GM20000 (cell line): Measurements from ENCODE around the gene RAB31.

Experiments used
- DNase-seq: peaks from one replicate; pipeline ENCODE4 v3.0.0; 2012; ENCODE audit warnings: low spot score
- TF ChIP-seq, protein P1 (sequence below): IDR thresholded peaks from 2 replicates; pipeline ENCODE4 v1.5.1; 2012; ENCODE audit warnings: mild to moderate bottlenecking, control low read depth; ENCODE audit errors: extremely low read depth, missing control alignments

Gene RAB31

DNA sequence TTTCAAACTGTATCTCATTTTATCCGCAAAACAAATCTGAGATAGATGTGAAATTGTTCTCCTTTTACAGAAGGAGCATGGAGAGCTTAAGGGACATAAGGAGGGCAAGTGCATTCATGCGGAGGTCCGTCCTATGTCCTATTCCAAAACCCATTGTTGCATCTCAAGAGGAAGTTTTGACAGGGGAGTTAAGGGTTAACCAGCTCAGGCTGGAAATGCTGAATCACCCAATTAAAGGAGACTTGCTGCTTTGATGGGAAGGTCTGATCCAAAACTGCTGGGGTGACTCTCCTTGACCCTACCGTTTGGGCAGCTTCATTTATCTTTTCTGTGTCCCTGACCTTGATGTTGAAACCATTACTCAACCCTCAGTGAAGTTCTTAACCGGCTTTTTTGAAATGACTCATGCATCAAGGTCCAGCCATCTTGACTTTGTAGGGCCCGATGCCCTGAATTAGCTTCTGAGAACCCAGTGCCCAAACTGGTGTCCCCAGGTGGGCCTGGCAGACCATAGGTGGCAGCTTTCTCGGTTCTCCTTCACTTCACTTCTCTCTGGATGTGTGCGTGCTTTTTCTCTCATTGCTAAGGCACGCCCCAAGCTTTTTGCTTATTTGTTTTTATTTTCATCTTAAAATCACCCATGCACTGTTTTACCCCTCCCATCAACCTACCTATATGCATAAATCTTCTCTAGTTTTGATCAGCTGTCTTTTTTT lies 161.8 kb downstream of the RAB31 start:
- TF ChIP-seq, protein P1, sequence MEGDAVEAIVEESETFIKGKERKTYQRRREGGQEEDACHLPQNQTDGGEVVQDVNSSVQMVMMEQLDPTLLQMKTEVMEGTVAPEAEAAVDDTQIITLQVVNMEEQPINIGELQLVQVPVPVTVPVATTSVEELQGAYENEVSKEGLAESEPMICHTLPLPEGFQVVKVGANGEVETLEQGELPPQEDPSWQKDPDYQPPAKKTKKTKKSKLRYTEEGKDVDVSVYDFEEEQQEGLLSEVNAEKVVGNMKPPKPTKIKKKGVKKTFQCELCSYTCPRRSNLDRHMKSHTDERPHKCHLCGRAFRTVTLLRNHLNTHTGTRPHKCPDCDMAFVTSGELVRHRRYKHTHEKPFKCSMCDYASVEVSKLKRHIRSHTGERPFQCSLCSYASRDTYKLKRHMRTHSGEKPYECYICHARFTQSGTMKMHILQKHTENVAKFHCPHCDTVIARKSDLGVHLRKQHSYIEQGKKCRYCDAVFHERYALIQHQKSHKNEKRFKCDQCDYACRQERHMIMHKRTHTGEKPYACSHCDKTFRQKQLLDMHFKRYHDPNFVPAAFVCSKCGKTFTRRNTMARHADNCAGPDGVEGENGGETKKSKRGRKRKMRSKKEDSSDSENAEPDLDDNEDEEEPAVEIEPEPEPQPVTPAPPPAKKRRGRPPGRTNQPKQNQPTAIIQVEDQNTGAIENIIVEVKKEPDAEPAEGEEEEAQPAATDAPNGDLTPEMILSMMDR = no peak
- DNase-seq = peak; percentile 56

DNA sequence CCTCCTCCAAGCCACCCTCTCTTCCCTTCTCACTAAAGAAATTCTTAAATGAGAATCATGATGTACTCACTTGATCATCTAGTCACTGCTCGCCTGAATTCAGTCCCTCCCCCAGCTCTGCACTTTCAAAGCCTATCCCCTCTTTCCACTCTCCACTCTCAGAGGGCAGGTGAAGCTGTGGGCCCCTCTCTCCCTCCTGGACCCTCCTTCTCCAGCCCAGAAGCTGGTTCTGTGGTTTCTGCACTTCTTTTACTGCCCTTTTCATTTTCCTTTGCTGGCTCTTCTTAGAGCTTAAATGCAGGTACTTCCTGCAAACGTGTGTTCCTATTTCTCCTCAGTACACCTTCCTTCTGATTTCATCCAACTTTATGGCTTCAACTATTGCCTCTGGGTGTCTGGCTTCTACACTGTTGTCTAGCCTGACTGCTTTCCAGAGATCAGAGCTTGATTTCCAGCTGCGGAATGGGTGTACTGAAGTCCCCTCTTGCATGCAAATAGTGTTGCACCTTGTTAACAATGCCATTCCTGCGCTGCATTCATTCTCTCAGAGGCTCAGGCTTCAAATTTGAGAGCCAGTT lies 162.4 kb downstream of the RAB31 start:
- TF ChIP-seq, protein P1 = no peak
- no peak for DNase-seq

DNA sequence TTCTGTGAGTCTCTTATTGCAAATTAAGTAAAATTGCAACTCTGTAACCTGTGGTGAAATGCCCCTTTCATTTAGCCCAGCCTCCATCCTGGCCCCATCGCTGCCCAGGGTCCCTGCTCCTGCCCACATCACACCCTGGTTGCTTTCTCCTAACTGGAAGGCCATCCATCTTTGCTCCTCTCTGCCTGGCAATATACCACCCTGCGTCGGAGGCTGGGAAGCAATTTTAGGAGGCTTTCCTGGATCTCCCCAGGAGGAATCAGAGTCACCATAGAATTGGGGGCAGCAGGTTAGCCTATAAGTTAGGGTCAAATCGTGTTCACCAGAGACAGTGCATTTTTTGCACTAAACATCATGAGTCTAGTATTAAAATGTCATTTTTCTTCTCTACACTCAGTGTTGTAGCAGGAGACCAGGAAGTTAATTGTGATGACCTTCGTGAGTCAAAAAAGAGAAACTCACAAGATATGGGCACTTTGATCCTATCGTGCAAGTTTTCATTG lies 163.2 kb downstream of the RAB31 start:
- no peak for DNase-seq
- TF ChIP-seq, protein P1 = no peak

DNA sequence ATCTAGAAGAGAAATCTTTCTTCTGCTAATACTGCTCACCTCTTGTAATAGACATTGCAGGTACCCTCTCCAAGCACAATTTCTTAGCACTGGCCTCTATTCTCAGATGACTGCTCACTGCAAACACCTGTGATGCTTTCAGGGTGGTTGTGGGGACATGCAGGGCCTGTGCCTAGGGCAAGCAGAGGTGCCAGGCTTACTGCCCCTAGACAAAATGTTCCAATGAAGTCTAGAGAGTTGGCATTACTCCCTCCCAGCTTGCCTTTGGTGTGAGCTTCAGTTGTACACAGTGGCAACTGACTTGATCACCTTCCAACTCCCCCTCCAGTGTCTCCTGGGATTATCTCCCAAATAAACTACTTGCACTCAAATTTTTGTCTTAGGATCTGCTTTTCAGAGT lies 164.7 kb downstream of the RAB31 start:
- no peak for DNase-seq
- TF ChIP-seq, protein P1 = no peak

DNA sequence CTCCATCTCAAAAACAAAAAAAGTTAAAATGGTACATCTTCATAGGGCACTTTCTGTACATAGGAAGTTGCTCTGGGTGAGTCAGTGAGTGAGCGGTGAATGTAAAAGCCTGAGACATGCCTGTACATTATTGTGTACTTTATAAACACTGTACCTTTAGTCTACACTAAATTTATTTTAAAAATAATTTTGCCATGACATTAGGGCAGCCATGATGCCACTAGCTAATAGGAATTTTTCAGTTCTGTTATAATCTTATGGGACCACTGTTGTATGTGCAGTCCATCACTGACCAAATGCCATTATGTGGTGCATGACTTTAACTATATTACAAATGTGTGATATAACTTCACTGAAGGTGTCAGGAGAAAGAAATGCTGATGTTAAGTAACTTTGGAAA lies 166.6 kb downstream of the RAB31 start:
- TF ChIP-seq, protein P1 = no peak
- no peak for DNase-seq

DNA sequence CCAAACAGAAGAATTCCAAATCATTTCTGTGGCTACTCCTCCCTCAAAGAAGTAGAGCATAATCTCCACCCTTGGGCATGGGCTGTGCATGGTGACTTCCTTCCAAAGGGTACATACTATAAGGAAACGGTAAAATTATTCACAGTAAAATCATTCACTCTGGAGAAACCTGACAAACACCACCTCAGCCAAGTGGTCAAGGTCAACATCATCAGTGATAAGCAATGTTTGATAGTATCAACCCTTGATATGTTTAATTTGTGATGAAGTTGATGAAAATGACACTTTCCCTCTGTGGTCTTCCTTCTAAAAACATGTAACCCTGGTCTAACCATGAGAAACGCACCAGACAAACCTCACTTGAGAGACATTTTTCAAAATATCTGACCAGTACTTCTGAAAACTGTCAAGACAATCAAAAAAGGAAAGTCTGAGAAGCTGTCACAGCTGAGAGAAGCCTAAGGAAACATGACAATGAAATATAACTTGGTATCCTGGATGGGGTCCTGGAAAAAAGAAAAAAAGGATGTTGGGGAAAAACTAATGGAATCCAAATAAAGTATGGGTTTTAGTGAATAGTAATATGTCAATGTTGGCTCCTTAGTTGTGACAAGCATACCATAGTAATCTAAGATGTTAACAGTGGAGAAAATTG lies 168.2 kb downstream of the RAB31 start:
- no peak for DNase-seq
- TF ChIP-seq, protein P1 = no peak
